ENCODE measurements around the gene EMC6. TPM values are rescaled to one million over a fixed set of nuclear protein-coding genes. Genes with fewer than 3 reads are reported as not detected.

Gene EMC6
- total and polyA plus RNA-seq, 2 of the 13 experiments (the other 11 are each of a cell fraction or from before 2014, with no cell fraction given), result 45.1 to 47.7 TPM

DNA sequence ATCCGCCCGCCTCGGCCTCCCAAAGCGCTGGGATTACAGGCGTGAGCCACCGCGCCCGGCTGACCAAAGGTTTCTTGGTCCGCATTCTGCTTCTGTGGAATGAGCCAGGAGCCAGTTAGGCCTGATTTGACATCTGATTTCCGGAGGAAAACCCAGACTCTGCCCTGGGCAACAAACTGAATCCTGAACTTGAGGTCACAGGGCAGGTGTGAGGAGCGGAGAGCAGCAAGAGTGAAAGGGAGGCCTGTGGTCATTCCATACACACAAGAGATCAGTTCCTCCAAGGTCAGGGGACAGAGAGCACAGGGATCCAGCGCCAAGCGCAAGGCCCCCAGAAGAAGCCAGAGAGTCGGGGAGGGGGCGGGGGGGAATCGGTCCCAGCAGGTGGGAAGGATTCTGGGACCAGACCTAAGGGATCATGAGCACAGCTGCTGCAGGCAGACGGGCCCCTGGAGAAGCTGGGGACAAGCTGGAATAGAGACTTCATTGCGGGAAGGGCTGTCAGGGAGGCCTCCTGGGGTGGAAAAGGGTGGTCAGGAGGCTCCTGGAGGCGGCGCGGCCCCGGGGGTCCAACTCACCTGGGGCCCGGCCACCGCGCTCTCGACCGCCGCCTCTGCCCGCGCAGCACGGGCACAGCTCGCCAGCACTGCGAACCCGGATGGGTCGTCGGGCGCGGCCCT, 33.0 kb upstream of the EMC6 start (continued):
- TF ChIP-seq, protein P1, sequence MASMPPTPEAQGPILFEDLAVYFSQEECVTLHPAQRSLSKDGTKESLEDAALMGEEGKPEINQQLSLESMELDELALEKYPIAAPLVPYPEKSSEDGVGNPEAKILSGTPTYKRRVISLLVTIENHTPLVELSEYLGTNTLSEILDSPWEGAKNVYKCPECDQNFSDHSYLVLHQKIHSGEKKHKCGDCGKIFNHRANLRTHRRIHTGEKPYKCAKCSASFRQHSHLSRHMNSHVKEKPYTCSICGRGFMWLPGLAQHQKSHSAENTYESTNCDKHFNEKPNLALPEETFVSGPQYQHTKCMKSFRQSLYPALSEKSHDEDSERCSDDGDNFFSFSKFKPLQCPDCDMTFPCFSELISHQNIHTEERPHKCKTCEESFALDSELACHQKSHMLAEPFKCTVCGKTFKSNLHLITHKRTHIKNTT (CRISPR knock-in tag; IDR thresholded peaks at IDR 0.05), result no peak
- TF ChIP-seq, protein P2, sequence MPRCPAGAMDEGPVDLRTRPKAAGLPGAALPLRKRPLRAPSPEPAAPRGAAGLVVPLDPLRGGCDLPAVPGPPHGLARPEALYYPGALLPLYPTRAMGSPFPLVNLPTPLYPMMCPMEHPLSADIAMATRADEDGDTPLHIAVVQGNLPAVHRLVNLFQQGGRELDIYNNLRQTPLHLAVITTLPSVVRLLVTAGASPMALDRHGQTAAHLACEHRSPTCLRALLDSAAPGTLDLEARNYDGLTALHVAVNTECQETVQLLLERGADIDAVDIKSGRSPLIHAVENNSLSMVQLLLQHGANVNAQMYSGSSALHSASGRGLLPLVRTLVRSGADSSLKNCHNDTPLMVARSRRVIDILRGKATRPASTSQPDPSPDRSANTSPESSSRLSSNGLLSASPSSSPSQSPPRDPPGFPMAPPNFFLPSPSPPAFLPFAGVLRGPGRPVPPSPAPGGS (CRISPR knock-in tag; IDR thresholded peaks at IDR 0.05), result peak; percentile 59; the same call in 1 of the 2 replicates
- TF ChIP-seq ZFP90 (CRISPR knock-in tag; IDR thresholded peaks at IDR 0.05; ENCODE audit: borderline replicate concordance) (no peak; the same call in 1 of the 2 replicates), ZNF720 (CRISPR knock-in tag; IDR thresholded peaks at IDR 0.05) (no peak), KDM2A (CRISPR knock-in tag; IDR thresholded peaks at IDR 0.05; ENCODE audit: borderline replicate concordance, low read depth) (0 out of 2 replicates have a peak, but pooled peaks have one; percentile 2), GFI1 (CRISPR knock-in tag; IDR thresholded peaks at IDR 0.05; ENCODE audit: borderline replicate concordance) (no peak), NR3C1 (CRISPR knock-in tag; IDR thresholded peaks at IDR 0.05) (no peak), SALL1 (CRISPR knock-in tag; IDR thresholded peaks at IDR 0.05) (peak; percentile 52; the same call in 1 of the 2 replicates), ERF (CRISPR knock-in tag; IDR thresholded peaks at IDR 0.05) (no peak), ZNF317 (CRISPR knock-in tag; IDR thresholded peaks at IDR 0.05) (no peak), GTF3A (CRISPR knock-in tag; conservative IDR thresholded peaks at IDR 0.05) (no peak), ZNF264 (CRISPR knock-in tag; IDR thresholded peaks at IDR 0.05) (no peak), HMG20B (CRISPR knock-in tag; conservative IDR thresholded peaks at IDR 0.05) (no peak)
- TF ChIP-seq, protein P3, sequence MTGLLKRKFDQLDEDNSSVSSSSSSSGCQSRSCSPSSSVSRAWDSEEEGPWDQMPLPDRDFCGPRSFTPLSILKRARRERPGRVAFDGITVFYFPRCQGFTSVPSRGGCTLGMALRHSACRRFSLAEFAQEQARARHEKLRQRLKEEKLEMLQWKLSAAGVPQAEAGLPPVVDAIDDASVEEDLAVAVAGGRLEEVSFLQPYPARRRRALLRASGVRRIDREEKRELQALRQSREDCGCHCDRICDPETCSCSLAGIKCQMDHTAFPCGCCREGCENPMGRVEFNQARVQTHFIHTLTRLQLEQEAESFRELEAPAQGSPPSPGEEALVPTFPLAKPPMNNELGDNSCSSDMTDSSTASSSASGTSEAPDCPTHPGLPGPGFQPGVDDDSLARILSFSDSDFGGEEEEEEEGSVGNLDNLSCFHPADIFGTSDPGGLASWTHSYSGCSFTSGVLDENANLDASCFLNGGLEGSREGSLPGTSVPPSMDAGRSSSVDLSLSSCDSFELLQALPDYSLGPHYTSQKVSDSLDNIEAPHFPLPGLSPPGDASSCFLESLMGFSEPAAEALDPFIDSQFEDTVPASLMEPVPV (CRISPR knock-in tag; IDR thresholded peaks at IDR 0.05), result peak; percentile 85; the same call in 1 of the 2 replicates
- TF ChIP-seq, protein P4, sequence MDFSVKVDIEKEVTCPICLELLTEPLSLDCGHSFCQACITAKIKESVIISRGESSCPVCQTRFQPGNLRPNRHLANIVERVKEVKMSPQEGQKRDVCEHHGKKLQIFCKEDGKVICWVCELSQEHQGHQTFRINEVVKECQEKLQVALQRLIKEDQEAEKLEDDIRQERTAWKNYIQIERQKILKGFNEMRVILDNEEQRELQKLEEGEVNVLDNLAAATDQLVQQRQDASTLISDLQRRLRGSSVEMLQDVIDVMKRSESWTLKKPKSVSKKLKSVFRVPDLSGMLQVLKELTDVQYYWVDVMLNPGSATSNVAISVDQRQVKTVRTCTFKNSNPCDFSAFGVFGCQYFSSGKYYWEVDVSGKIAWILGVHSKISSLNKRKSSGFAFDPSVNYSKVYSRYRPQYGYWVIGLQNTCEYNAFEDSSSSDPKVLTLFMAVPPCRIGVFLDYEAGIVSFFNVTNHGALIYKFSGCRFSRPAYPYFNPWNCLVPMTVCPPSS (IDR thresholded peaks at IDR 0.05), result no peak
- TF ChIP-seq, protein P5, sequence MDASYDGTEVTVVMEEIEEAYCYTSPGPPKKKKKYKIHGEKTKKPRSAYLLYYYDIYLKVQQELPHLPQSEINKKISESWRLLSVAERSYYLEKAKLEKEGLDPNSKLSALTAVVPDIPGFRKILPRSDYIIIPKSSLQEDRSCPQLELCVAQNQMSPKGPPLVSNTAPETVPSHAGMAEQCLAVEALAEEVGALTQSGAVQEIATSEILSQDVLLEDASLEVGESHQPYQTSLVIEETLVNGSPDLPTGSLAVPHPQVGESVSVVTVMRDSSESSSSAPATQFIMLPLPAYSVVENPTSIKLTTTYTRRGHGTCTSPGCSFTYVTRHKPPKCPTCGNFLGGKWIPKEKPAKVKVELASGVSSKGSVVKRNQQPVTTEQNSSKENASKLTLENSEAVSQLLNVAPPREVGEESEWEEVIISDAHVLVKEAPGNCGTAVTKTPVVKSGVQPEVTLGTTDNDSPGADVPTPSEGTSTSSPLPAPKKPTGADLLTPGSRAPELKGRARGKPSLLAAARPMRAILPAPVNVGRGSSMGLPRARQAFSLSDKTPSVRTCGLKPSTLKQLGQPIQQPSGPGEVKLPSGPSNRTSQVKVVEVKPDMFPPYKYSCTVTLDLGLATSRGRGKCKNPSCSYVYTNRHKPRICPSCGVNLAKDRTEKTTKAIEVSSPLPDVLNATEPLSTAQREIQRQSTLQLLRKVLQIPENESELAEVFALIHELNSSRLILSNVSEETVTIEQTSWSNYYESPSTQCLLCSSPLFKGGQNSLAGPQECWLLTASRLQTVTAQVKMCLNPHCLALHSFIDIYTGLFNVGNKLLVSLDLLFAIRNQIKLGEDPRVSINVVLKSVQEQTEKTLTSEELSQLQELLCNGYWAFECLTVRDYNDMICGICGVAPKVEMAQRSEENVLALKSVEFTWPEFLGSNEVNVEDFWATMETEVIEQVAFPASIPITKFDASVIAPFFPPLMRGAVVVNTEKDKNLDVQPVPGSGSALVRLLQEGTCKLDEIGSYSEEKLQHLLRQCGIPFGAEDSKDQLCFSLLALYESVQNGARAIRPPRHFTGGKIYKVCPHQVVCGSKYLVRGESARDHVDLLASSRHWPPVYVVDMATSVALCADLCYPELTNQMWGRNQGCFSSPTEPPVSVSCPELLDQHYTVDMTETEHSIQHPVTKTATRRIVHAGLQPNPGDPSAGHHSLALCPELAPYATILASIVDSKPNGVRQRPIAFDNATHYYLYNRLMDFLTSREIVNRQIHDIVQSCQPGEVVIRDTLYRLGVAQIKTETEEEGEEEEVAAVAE (CRISPR knock-in tag; IDR thresholded peaks at IDR 0.05; ENCODE audit: borderline replicate concordance), result no peak

All from HepG2 (cell line).